Fibroblast of peridontal ligament (primary cell): ENCODE data around the gene NADSYN1.

Experiments used
- DNase-seq: peaks from one replicate; pipeline ENCODE4 v3.0.0-alpha.2; 2010; ENCODE audit errors: extremely low read depth

The NADSYN1 gene

DNA sequence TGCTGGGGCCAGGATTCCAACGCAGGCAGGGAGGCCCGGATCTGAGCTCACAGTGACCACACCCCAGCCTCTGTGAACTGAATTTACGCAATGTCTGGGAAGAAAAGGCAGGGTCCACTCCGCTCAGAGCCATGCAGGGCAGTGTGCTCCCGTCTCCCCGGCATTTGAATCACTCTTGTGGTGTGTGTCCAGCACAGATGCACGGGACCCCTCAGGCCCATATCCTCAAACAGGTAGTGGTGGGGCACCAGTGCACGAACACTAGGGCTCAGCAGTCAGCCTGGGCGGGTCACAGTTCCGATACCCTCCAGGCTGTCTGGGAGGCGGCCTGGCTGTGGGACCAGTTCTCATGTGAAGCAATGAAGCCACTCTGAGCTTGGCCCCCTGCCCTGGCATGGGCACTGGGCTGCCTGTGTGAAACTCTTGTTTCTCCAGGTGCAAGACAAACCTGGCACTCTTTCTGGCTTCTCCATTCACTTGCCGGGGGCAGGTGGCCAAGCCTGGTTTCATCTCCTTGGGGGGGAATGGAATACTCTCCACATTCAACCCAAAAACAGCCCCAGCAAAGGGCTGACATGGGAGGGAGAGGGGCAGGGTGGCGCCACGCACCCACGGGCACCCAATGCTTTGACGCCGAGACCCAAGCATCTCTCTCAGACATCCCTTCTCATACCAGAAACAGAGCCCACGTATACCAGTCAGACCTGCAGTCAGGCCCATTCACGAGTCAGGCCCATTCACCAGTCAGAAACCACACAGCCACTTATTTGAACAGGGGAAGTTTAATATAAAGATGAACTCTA is 19.2 kb upstream of the NADSYN1 start:
- DNase-seq, result no peak

DNA sequence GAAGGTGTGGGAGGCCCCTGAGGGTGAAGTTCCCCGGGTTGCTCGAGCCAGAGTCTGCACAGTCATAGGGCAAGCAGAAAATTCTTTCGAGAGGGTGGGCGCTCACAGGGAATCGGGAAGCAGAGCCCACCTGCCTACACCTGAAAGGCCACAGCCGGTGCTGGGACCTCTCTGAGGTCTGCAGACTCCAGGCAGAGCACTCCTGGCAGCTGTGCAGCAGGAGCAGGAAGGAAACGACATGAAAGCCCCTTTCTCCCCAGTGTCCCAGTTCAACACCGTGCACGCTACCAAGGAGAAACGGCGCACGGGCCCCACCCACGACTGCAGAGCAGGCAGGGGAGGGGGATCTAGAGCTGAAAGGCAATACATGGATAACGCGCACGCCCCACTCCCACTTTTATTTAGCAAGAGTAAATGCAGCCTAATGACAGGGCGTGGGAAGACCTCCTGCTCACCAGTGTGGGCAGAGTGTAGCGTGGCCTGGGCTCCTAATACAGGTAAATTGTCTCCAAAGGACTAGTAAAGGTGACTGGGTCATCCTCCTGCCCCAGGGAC is 18.4 kb upstream of the NADSYN1 start:
- DNase-seq, result no peak

DNA sequence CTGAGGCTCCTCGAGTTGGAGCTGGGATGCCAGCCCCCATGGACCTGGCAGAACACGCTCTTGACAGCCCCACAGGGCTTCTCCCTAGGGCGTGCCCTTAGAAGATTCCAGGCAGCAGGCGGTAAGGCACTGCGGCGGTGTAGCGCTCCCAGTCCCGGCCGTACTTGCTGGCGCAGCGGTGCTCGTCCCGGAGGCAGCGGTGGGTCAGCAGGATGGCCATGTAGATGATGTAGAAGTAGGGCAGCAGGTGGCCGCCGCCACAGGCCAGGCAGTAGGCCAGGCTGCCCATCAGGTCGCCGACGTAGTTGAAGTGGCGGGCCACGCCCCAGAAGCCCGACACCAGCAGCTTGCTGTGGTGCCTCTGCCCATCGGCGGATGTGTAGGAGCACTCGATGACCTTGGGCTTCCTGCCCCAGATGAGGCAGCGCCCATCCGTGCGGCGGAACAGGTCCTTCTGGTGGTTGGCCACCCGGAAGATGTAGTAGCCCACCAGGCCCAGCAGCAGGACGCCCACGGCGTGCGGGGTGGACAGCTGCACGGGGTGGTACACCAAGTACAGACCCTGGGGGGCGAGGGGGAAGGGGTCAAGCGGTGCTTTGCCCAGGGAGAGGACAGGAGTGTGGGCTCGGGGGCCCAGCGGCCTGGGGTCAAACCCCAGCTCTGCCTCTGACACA is 17.6 kb upstream of the NADSYN1 start:
- no peak for DNase-seq

DNA sequence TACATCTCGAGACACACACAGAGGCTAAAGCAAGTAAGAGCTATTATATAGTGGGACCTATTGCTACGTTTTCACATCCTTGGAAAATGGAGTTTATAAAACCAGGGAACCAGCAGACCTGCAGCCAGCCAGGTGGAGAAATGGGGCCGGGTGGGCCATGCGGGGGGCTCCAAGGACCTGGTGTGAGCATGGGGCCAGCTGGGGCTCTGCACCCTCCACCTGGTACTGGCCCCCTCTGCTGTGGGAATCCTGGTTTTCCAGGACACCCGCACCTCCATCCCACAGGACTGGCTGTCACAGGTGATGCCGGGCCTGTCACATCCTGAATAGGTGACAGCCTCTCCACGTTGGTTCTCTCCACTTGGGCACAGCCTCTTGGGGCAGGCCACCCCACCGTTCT is 16.1 kb upstream of the NADSYN1 start:
- no peak for DNase-seq

DNA sequence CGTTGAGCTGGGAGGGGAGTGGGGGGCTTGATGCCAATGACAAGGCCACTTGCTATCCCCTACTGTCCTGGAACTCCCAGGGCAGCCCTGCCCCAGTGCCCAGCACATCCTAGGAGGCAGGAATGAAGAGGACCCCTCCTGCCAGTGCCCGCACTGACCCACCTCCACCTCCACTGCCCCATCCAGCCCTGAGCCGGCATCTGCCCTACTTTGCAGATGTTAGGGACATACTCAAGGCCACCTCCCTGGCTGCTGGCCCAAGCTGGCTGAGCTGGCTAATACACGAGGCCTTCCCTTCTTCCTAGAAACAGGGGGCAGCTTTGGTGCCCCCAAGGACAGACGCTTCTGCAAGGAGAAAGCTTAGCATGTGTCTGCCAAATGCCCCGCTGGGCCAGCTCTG is 15.6 kb upstream of the NADSYN1 start:
- DNase-seq, result no peak

DNA sequence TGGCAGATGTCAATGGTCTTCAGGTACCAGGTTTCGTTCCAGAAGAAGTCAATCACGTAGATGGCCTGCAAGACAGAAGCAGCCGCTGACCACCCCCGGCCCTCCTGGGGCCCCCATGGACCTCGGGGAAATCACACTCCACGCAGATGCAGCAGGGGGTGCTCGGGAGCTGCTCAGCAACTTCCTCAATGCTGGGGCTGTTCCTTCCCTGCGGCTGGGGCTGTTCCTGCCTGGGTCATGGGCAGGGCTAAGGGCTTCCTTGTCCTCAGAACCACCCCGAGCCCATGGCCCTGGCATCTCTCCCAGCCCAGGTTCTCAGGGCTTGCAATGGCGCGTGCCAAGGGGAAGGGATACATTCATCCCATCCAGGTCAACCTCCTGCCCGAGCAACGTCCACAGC is 15.1 kb upstream of the NADSYN1 start:
- no peak for DNase-seq

DNA sequence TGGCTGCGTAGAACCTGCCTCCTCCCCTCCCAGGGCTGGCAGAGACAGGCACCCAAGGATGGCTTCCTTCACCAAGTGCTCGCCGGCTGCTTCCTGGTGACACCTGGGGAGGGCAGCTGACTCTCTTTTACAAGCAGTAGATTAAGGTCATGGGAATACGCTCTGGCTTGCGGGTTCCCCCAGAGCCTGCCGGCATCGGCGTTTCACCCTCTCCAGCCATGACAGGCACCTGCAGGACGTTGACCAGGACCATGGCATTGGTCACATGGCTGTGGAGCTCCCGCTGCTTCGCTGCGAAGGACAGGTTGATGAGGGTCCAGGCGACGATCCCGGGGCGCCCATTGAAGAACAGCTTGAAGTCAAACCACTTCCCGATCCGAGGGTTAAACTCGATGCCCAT is 14.4 kb upstream of the NADSYN1 start:
- no peak for DNase-seq

DNA sequence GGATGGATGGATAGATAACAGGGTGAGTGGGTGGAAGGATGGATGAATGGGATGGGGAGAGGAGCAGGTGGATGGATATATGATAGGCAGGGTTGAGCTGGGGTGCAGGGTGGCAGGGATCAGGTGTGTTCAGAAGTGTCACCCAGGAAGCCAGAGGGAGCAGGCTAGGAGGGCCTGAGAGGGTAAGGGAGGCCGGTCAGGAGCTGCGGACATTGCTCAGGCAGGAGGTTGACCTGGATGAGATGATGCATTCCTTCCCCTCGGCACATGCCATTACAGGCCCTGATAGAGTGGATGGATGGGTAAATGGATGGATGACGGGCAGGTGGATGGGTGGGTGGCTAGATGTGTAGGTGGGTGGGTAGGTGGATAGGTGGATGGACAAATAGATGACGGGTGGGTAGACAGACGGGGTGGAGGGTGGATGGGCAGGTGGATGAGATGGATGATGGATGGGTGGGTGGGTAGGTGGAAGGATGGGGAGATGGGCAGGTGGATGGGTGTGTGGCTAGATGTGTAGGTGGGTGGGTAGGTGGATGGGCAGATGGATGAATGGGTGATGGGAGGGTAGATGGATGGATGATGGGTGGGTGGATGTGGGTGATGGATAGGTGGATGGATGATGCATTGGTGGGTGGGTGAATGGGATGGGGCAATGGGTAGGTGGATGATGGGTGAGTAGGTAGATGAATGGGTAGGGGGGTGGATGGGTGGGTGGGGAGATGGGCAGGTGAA is 12.8 kb upstream of the NADSYN1 start:
- no peak for DNase-seq

DNA sequence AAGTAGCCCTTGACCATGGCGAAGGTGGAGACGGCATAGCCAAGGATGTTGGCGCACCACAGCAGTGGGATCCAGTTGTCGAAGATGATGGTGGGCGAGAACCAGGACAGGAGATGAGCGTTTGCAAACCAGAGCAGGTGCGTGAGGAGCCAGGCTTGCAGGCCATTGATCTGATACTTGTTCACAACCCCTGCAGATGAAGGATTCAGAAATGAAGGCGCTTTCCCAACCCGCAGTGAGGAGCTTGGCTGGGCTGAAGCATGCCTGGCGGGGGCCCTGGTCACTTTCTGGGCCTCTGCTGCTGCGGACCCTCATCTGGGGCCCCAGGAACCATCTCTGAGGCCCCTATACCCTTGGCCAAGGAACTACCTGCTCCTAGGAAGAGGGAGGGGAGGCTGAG is 11.8 kb upstream of the NADSYN1 start:
- DNase-seq, result no peak

DNA sequence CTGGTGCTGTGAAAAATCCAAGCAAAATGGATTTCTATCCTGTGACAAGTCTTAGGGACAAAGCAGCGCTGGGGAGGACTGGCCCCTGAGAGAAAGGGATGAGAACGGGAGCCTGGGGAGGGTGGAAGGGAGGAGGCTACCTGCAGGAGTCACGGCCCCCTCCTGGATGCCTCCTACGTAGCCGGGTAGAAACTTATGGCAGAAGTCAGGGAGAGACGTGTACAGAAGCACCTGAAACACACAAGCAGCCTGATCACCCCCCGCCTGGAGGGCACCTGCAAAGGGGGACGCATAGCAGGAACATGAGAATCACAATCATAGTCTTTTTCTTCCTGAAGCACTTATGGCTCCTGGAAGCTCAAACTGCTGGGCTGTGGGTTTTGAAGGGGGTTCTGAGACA is 10.9 kb upstream of the NADSYN1 start:
- DNase-seq, result no peak

DNA sequence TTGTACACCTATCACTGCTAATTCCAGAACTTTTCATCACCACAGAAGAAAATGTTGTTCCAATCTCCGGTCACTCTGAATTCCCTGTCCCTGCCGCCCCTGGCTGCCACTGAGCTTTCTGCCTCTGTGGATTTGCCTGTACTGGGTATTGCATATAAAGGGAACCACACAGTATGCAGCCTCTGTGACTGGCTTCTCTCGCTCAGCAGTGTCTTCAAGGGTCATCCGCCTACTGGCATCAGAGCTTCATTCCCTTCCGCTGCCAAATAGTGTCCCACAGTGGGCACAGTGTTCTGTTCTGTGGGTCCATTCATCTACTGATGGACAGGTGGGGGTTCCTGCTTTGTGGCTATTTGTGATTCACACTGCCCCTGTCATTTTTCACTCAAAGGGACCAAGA is 10.1 kb upstream of the NADSYN1 start:
- DNase-seq, result no peak

DNA sequence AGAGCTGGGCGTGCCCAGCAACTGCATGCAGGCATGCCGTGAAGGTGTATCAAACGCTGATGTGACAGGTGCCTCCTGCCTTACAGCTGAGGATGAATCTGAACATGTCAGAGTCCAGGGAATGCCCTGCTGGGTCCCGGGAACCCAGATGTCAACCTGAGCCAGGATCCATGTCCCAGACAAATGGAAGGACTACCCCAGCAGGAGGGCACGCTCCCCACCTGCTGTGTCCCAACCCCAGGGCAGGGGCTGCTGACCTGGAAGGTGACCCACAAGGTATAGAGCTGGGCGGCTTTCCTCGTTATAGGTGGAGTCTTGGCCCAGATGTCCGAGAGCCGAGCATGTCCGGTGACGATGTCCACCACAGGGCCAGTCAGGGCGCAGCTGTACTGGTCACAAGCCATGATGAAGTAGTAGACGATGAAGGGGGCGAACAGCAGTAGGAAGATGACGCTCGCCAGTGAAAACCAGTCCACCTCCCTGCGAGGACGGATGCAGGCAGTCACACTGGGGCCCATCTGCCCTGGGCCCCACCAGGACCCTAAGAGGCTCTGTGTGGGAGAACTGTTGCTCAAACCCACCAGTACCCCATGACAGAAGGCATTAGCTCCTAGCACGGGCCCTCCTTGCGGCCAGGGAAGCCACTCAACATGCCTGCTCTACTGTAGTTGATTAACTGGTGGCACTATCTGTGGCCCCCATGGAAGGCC is 9.1 kb upstream of the NADSYN1 start:
- DNase-seq, result no peak

DNA sequence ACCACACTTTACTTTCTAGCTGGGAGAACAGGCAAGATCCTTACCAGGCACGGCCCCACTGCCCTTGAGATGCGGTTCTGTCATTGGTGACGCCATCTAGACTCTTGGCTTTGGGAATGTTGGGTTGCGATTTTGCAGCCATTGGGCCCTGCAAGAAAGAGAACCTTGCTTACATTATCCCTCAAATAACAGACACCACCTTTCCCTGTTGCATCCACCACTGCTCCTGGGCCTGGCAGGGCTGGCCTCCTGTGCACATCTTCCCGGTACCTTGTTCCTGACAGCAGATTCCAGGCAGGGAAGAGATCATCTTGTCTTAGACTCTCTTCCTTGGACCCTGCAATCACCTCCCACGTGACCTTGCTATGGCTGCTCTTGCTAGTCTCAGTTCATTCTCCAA is 8.2 kb upstream of the NADSYN1 start:
- no peak for DNase-seq

DNA sequence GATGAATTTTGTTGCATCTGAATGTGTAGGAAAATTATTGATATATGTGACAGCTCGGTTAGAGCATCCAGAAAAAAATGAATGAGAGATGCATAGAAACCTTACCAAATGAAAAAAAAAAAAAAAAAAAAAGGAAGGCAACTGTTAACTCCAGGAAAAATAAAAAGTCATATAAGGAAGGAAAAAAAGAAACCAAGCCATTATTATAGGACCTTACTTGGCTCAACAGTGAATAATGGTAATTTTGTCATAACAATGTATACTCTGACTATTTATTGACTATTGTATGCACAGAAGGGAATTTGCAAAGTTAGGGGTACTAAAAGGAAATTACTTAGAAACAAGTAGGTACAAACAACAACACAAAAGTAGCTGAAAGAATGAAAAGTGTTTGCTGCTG is 6.9 kb upstream of the NADSYN1 start:
- DNase-seq, result no peak

DNA sequence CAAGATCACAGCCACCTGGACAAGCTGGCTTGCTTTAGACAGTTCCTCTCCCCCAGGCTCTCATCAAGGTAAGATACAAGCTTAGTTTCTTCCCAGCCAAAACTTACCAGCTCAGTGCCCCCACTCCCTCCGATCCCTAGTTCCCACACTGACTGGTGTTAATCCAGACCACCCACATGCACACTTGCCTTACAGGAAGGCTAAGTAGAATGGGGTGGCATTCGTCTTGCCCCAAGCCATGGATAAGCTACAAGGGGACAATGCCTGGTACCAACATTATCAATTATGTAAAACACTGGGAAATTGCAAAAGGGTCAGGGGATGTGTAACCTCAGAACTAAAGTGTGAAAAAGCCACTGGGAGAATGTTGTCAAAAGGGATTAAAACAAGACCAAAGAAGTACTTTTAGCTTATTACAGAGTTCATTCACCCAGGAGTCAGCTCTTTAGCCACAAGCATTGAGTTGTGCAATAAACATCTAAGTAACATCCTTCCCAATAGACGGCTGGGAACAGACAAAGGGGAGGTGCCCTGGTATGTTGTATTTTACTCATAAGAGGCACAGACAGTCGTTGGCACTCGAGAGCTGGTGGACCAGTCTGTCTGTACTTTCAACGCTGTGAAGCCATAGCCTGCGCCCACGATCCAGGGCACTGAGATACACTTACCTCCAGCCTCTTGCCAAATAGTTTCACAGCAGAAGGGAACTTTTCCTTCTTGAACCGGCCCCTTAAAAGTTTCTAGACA is 5.9 kb upstream of the NADSYN1 start:
- DNase-seq, result peak; percentile 78

DNA sequence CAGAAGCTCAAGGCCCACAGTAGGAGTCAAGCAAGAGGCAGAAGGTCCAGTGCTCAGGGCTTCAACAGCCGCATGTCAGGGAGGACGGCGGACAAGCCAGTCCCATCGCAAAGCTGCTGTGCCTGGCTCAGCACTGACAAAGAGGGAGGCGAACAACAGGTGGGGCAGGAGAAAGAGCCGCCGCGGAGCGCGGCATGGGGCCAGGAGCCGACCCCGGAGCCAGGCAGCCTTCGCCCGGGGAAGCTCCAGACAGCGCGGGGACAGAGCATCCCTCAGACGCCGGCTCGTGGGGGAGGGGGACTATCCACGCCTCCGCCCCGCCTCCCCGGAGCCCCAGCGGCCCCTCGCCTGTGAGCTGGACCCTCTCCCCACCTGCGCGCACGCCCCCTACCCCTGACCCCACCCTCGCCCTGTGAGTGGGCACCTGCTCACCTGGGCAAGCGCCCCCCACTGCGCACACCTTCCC is 5.2 kb upstream of the NADSYN1 start:
- DNase-seq, result no peak

DNA sequence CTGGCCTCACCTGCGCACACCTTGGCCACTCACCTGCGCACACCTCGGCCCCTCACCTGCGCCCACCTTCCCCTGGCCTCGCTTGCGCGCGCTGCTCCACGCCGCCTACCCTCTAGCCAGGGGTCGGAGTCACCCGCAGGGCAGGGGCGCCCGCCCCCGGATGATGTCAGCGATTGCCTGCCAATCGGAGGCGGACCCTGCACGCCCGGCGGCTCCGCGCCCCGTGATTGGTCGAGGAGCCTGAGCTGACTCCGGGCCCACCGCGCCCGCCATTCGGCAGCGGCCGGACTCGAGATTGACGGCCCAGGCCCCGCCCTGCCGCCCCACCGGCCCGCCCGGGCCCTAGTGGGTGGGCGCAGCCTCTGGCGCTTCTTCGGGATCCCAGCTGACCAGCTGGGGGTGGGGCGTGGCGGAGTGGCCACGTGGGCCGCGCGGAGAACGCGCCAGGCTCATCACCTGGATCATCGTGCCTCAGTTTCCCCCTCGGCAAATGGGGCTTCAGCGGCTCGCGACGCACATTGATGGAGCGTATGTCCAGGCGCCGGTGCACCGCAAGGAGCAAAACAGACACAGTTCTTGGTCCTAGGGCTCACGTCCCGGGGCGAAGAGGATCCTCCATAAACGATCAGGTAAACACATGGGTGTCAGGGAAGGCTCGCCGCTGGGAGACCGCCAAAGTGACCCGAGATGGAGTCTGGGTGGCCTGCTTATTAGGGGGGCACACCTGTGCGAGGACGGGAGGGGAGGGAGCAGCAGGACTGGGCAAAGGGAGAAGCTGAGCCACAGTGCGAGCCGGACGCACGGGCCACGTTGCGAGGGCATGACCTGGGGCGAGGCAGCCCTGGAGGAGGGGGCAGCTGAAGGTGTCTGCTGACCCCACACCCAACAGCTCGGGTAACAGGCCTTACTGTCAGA is 4.5 kb upstream of the NADSYN1 start, which contains the start of gene DHCR7:
TSS of gene DHCR7 (minus strand) at position 137 of the 915 bp plus-strand sequence. CDS start 3,441 bp downstream, outside the sequence.
- peak; percentile 88 for DNase-seq

DNA sequence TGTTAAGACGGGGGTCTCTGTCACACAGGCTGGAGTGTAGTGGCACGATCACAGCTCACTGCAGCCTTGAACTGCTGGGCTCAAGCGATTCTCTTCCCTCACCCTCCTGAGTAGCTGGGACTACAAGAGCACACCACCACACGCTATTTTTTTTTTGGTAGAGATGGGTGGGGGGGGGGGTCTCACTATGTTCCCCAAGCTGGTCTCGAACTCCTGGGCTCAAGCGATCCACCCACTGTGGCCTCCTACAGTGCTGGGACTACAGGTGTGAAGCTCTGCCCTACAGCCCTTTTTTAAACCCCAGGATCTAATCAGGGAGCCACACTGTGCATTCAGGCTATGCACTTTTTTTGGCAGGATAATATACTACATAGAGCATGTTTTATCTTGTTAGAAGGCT is 3.4 kb upstream of the NADSYN1 start:
- no peak for DNase-seq

DNA sequence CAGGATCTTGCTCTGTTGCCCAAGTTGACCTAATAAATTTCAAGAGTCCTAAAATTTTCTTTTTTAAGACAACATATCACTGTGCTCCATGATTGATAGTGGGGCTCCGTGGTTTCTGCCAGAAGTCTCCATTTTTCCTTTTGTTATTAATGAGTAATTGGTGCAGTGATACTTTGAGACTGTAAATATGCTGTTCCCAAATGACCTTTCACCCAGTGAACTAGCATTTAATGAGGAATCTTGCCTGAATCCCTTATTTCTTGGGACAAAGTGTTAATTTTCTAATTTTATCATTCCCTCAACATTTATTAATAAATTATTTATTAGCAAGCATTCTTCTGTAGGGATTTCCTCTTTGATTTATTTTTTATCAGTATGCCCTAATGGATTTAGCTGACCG is 2.5 kb upstream of the NADSYN1 start:
- DNase-seq, result no peak

DNA sequence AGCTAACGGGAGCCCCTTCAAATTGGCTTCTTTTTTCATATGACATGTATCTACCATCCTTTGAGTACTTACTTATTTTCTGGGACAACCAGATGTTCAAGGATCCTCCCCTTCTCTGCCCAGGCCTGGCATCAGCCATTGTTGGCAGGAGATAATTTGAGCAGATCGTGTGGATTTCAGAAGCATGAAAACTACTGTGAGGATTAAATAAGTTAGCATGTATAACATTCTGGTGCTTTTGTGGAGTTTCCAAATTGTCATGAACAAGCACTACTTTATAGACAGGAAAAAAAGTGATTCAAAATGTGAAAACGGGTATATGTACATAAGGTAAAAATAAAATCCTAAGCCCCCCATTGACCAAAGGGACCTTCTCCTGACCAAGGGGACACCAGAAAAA is 2.1 kb upstream of the NADSYN1 start:
- no peak for DNase-seq
